Aorta (tissue), 5 donors: ENCODE measurements around the gene GALM. TPM values are rescaled to one million over a fixed set of nuclear protein-coding genes. Genes with fewer than 3 reads are reported as not detected.

ENCODE experiments used
- ATAC-seq: fragments of 200-7000 bp; cut with Tn5 transposase; one replicate; pipeline ENCODE4 v1.9.1; 2022; ENCODE audit warnings: moderate library complexity; ENCODE audit not compliant: low FRiP score
- DNase-seq, 2 donors: peaks; one replicate each; pipeline ENCODE4 v3.0.0-alpha.2; 2020
- H3K27ac ChIP-seq, 2 donors: one replicate each; pipeline ENCODE4 v1.5.1; 2013; ENCODE audit warnings: low read length in 2 of 2, mild to moderate bottlenecking in 2 of 2, moderate library complexity in 2 of 2, control low read depth in 1 of 2, inconsistent platforms in 1 of 2, low read depth in 1 of 2
- H3K27me3 ChIP-seq, 2 donors: one replicate each; pipeline ENCODE4 v1.6.1; 2013; ENCODE audit warnings: control low read depth in 1 of 2, low read length in 1 of 2, mild to moderate bottlenecking in 1 of 2, moderate library complexity in 1 of 2; ENCODE audit not compliant: insufficient read depth in 2 of 2, control insufficient read depth in 1 of 2
- H3K36me3 ChIP-seq, 2 donors: one replicate each; pipeline ENCODE4 v1.6.1; 2013; ENCODE audit warnings: control low read depth in 1 of 2, low read length in 1 of 2, mild to moderate bottlenecking in 1 of 2; ENCODE audit not compliant: insufficient read depth in 2 of 2, control insufficient read depth in 1 of 2
- H3K4me1 ChIP-seq, 2 donors: one replicate each; pipeline ENCODE4 v1.6.1; 2013; ENCODE audit warnings: low read length in 2 of 2, control low read depth in 1 of 2, mild to moderate bottlenecking in 1 of 2, moderate library complexity in 1 of 2; ENCODE audit not compliant: insufficient read depth in 2 of 2, control insufficient read depth in 1 of 2
- H3K4me3 ChIP-seq, 2 donors: one replicate each; pipeline ENCODE4 v1.5.1; 2013; ENCODE audit warnings: low read length in 2 of 2, control low read depth in 1 of 2, mild to moderate bottlenecking in 1 of 2
- H3K9me3 ChIP-seq: one replicate; pipeline ENCODE4 v1.6.1; 2013; ENCODE audit warnings: mild to moderate bottlenecking, low read length; ENCODE audit not compliant: control insufficient read depth
- WGBS, 2 donors: extraction: QIAGEN DNeasy Blood & Tissue Kit; methylation state at CpG; one replicate each; pipeline ENCODE4 v1.1.7; 2013; 5-methylcytosine and 5-hydroxymethylcytosine counted together
- intact Hi-C, 2 donors: fragments of 100-400 bp; cut with DNase I; formaldehyde crosslinking; loops; one replicate each; pipeline versions ENCODE4 v1.14.2 to v1.15.0; 2022
- polyA plus RNA-seq, 2 donors: library from polyadenylated mRNA; stranded (reverse); fragments of 200-250 nt; gene quantifications; one replicate each; pipeline ENCODE4 v1.2.3, GENCODE V29; 2013
- total RNA-seq, 2 donors: library from RNA; stranded (reverse); fragmentation: NEBNext Ultra II Directional; extraction: Animal tissue kit (Norgen Biotek cat#: 25700); gene quantifications; one replicate each; pipeline ENCODE4 v1.2.1, GENCODE V29; 2021
- donor health status: healthy with polysubstance abuse.
- donor health status: Bipolar disorder and iron deficiency.
- donor health status: DM: no; HTN: no; CAD: no.
- donor health status: DM: no; HTN: no; CAD: no.
- donor health status: DM: yes; HTN: yes; CAD: no.

GALM gene
- total and polyA plus RNA-seq, 4 donors = 8.6 to 23.3 (median 14.5) TPM

DNA sequence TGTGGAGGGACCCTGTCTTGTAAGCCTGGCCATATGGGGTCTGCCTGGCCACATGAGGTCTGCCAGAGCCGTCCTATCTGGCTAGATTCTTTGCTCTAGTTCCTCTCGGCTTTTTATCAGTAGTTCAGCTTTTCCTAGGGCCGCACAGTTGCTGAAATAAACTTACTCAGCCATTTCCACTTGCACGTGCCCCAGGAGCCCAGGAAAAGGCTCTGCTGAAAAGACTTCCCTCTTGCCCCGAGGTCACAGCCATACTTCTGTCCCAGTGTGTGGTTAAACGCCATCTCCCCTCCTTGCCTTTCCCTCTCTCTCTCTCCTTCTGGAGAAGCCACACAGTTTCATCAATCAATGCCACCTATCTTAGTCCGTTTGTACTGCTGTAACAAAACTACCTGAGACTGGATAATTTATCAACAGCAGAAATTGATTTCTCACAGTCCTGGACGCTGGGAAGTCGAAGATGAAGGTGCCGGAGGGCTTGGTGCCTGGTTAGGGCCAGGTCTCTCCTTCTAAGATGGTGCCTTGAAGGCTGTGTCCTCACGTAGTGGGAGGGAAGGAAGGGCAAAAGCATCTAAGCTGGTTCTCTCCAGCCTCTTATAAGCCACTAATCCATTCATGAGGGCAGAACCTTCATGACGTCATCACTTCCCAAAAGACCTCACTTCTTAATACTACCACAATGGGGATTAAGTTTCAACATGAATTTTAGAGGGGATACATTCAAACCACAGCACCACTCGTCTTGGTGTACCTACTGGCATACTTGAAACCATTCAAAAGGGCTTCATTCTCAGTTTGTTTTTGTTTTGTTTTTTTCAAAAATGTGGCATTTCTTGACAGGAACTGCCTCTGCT, 11.2 kb upstream of the GALM start:
- intact Hi-C loops = no loop called here
- Histone ChIP-seq H3K4me1 (peaks cover 0 to 1% of the 10 kb centered on the region in 2 donors), H3K27me3 (no peaks in the 10 kb centered on the region), H3K4me3 (no peak overlapping the region), H3K27ac (no peak overlapping the region), H3K36me3 (no peaks in the 10 kb centered on the region), H3K9me3 (no peaks in the 10 kb centered on the region)
- no peak for ATAC-seq
- DNase-seq = peak in 1 of 2 donors; percentile 62
- WGBS, 2 donors = 79% methylated on average over 13 of the region's 13 CpGs

GRCh38 chr2:38655441-38655840, 10.5 kb upstream of the GALM start:
- Histone ChIP-seq H3K4me1 (peaks cover 0 to 1% of the 10 kb centered on the region in 2 donors), H3K36me3 (no peaks in the 10 kb centered on the region), H3K27ac (no peak overlapping the region), H3K27me3 (no peaks in the 10 kb centered on the region), H3K4me3 (no peak overlapping the region), H3K9me3 (no peaks in the 10 kb centered on the region)
- ATAC-seq (no peak), DNase-seq (no peak)
- intact Hi-C loops = no loop called here
- WGBS, 2 donors = 80 to 87% methylated on average over 1 of the region's 1 CpG

GRCh38 chr2:38656866-38657480, 8.9 kb upstream of the GALM start:
- Histone ChIP-seq H3K4me1 (peaks cover 0 to 1% of the 10 kb centered on the region in 2 donors), H3K36me3 (no peaks in the 10 kb centered on the region), H3K27me3 (no peaks in the 10 kb centered on the region), H3K9me3 (no peaks in the 10 kb centered on the region), H3K4me3 (no peak overlapping the region), H3K27ac (no peak overlapping the region)
- ATAC-seq (no peak), DNase-seq (no peak)
- intact Hi-C loops = no loop called here
- 88 to 89% methylated on average over 4 of the region's 4 CpGs for WGBS, 2 donors

DNA sequence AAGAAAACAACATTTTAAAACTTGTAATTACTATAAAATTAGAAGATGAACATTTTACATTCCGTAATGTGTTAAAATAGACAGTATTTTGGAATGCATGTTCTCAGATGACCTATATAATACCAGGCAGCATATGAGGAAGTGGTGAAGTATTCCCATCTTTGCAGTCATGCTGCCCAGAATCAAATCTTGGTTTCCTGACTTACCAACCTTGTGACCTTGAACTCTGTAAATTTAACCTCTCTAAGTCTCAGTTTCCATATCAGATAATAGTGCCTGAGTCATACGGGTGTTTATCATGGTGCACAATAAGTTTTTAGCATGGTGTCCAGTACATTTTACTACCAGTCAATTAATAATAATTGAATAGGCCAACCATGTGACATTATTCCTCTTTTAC, 7.3 kb upstream of the GALM start:
- intact Hi-C loops = no loop called here
- peaks cover 0 to 1% of the 10 kb centered on the region in 2 donors for H3K4me1 ChIP-seq
- DNase-seq (no peak), ATAC-seq (no peak)
- no peaks in the 10 kb centered on the region for H3K9me3 ChIP-seq
- no peaks in the 10 kb centered on the region for H3K36me3 ChIP-seq
- no peak overlapping the region for H3K4me3 ChIP-seq
- no peaks in the 10 kb centered on the region for H3K27me3 ChIP-seq
- no peak overlapping the region for H3K27ac ChIP-seq
- WGBS, 2 donors = 89 to 90% methylated on average over 2 of the region's 2 CpGs

DNA sequence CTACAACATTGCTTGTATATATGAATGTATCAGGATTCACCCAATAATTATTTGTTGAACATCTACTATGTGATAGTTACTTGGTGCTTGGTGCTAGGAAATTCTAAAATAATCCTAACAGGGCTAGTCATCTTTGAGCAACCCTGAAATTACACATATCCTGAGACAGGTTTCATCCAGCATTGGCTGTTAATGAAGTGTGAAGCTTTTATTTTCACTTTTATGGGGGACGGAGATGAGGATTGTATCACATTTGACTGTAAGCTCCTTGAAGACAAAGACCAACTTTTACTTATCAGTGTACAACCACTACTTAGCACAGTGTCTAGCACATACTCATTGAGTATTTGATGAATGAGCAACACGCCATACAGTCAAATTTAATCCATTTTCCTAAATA, 6.8 kb upstream of the GALM start:
- peaks cover 0 to 1% of the 10 kb centered on the region in 2 donors for H3K4me1 ChIP-seq
- no peak overlapping the region for H3K27ac ChIP-seq
- no peaks in the 10 kb centered on the region for H3K27me3 ChIP-seq
- DNase-seq (no peak), ATAC-seq (no peak)
- no peak overlapping the region for H3K4me3 ChIP-seq
- H3K9me3 ChIP-seq = no peaks in the 10 kb centered on the region
- 94 to 95% methylated on average over 2 of the region's 2 CpGs for WGBS, 2 donors
- intact Hi-C loops = no loop called here
- no peaks in the 10 kb centered on the region for H3K36me3 ChIP-seq

DNA sequence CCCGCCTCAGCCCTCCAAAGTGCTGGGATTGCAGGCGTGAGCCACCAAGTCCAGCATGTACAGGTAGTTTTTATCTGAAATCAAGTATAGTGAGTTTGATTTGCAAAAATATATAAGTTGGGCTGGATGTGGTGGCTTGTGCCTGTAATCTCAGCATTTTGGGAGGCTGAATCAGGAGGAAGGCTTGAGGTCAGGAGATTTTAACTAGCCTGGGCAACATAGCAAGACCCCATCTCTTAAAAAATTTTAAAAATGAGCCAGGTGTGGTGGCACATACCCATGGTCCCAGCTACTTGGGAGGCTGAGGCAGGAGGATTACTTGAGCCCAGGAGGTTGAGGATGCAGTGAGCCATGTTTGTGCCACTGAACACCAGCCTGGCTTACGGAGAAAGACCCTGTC, 5.6 kb upstream of the GALM start:
- Histone ChIP-seq H3K36me3 (no peaks in the 10 kb centered on the region), H3K4me1 (peaks cover 0 to 1% of the 10 kb centered on the region in 2 donors), H3K4me3 (no peak overlapping the region), H3K27me3 (no peaks in the 10 kb centered on the region), H3K27ac (no peak overlapping the region), H3K9me3 (no peaks in the 10 kb centered on the region)
- no peak for ATAC-seq
- 97 to 100% methylated on average over 3 of the region's 3 CpGs for WGBS, 2 donors
- intact Hi-C loops = no loop called here
- no peak for DNase-seq

DNA sequence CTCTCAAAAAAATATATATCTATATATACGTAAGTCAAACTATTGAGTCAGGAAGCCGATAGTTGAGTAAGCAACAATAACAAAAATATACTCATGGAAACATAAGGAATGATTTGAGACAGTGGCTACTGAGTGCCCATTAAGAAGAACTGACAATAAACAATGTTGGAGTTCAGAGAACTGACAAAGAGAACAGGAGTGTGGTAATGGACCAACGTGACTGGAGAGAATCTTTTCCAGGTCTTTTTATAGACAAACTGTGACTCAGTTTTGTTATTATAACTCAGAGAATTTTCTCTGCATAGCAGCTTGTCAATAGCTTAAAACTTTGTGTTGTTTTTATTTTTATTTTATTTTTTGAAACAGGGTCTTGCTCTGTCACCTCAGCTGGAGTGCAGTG, 4.6 kb upstream of the GALM start:
- DNase-seq (no peak), ATAC-seq (no peak)
- no peak overlapping the region for H3K27ac ChIP-seq
- H3K4me1 ChIP-seq = peaks cover 0 to 1% of the 10 kb centered on the region in 2 donors
- 60 to 65% methylated on average over 3 of the region's 3 CpGs for WGBS, 2 donors
- no peak overlapping the region for H3K4me3 ChIP-seq
- H3K36me3 ChIP-seq = no peaks in the 10 kb centered on the region
- no peaks in the 10 kb centered on the region for H3K27me3 ChIP-seq
- no peaks in the 10 kb centered on the region for H3K9me3 ChIP-seq
- intact Hi-C loops = no loop called here

DNA sequence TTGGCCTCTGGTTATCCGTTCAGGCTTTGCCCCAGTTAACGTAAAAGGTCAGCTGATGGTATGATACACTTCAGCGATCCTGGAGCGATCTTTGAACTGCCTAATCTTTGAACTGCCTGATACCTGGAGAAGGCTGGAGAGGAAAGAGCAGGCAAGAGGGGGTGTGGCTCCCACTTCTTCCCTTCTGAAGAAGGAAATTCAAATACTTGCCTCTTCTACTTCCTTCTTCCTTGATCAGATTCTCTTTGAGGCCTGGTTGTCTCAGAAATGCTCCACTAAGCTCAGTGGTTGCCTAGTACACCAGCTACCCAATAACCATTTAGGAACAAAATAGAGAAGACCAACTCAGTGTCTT, 619 bp downstream of the GALM start:
- intact Hi-C loops = loop anchor here (2.0 to 5.0 kb wide), 2 partner anchors 64 to 66 kb away; partner anchors contain the start of gene HNRNPLL (in 1 of the 2)
- ATAC-seq = peak; percentile 34
- Histone ChIP-seq H3K27ac (peak overlapping the region in 1 of 2 donors; percentile 23), H3K9me3 (no peaks in the 10 kb centered on the region), H3K27me3 (no peaks in the 10 kb centered on the region), H3K36me3 (no peaks in the 10 kb centered on the region), H3K4me1 (peaks cover 0 to 6% of the 10 kb centered on the region in 2 donors), H3K4me3 (peak overlapping the region; percentile 37 to 80)
- 3 to 8% methylated on average over 4 of the region's 4 CpGs for WGBS, 2 donors
- no peak for DNase-seq

DNA sequence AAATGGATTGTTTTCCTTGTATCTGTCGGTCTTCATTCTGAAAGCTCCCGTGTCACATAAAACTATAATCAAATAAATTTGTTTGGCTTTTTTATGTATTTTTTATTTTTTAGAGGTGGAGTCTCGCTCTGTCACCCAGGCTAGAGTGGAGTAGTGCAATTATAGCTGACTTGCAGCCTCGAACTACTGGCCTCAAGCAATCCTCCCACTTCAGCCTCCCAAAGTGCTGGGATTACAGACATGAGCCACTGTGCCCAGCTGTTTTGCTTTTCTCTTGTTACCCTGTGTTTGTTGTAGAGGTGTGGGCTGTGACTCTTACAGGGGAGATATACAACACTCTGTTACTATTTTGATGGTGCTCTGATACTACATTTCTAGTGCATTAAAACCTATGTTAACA, 2.2 kb downstream of the GALM start:
- Histone ChIP-seq H3K4me3 (no peak overlapping the region), H3K36me3 (no peaks in the 10 kb centered on the region), H3K4me1 (peaks cover 0 to 6% of the 10 kb centered on the region in 2 donors), H3K9me3 (no peaks in the 10 kb centered on the region), H3K27me3 (no peaks in the 10 kb centered on the region), H3K27ac (no peak overlapping the region)
- ATAC-seq = no peak
- WGBS, 2 donors = 95 to 97% methylated on average over 4 of the region's 4 CpGs
- DNase-seq = no peak
- intact Hi-C loops = loop anchor here in 1 of 2 donors (5.0 kb wide), 1 partner anchor 66 kb away; the partner anchor contains the start of gene HNRNPLL
